Measurements from ENCODE around the gene NCAPG.

The NCAPG gene

GRCh38 chr4:17823871-17824669, 13.3 kb downstream of the NCAPG start:
- TF ChIP-seq SIN3A (IDR thresholded peaks at IDR 0.05; ENCODE audit: borderline replicate concordance, insufficient read depth, low read length) (no peak), FOXP2 (optimal IDR thresholded peaks at IDR 0.05; ENCODE audit: borderline replicate concordance, extremely low read depth, extremely low read length, insufficient read depth) (no peak), REST (IDR thresholded peaks at IDR 0.05; ENCODE audit: insufficient read depth in 1 of 2, low read depth in 2 of 2, low read length in 2 of 2) (no peak), TAF1 (IDR thresholded peaks at IDR 0.05; ENCODE audit: borderline replicate concordance, insufficient read depth, low read length) (no peak), POLR2AphosphoS5 (IDR thresholded peaks at IDR 0.05; ENCODE audit: low read depth, low read length) (no peak)

- TF ChIP-seq SIN3A (IDR thresholded peaks at IDR 0.05; ENCODE audit: borderline replicate concordance, insufficient read depth, low read length), result no peak
- TF ChIP-seq FOXP2 (optimal IDR thresholded peaks at IDR 0.05; ENCODE audit: borderline replicate concordance, extremely low read depth, extremely low read length, insufficient read depth), result no peak
- no peak for TF ChIP-seq POLR2AphosphoS5 (IDR thresholded peaks at IDR 0.05; ENCODE audit: low read depth, low read length)
- no peak for TF ChIP-seq REST (IDR thresholded peaks at IDR 0.05; ENCODE audit: insufficient read depth in 1 of 2, low read depth in 2 of 2, low read length in 2 of 2)
- no peak for TF ChIP-seq TAF1 (IDR thresholded peaks at IDR 0.05; ENCODE audit: borderline replicate concordance, insufficient read depth, low read length)
Observed at GRCh38 chr4:17846266-17846665, 35.5 kb downstream of the NCAPG start.

- TF ChIP-seq REST (IDR thresholded peaks at IDR 0.05; ENCODE audit: insufficient read depth in 1 of 2, low read depth in 2 of 2, low read length in 2 of 2) (no peak), SIN3A (IDR thresholded peaks at IDR 0.05; ENCODE audit: borderline replicate concordance, insufficient read depth, low read length) (no peak), POLR2AphosphoS5 (IDR thresholded peaks at IDR 0.05; ENCODE audit: low read depth, low read length) (no peak), TAF1 (IDR thresholded peaks at IDR 0.05; ENCODE audit: borderline replicate concordance, insufficient read depth, low read length) (no peak), FOXP2 (optimal IDR thresholded peaks at IDR 0.05; ENCODE audit: borderline replicate concordance, extremely low read depth, extremely low read length, insufficient read depth) (no peak)
Observed at GRCh38 chr4:17851959-17852358, 41.2 kb downstream of the NCAPG start.

DNA sequence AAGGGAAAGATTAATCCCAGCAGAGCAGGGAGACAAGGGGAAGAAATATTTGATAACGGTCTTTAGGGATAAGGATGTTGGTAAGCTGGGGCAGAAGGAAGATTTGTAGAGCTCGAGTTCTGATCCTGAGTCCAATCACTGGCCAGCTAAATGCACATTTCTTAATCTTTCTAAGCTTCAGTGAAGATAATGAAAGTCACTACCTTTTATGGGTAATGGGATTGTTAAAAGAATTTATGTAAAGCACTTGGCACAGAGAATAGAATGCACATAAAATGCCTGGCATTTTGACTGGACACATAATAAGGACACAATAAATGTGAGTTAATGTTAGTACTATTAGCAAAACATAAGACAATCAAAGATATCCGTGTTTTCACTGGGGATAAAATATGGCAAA, 43.3 kb downstream of the NCAPG start:
- TF ChIP-seq REST (IDR thresholded peaks at IDR 0.05; ENCODE audit: insufficient read depth in 1 of 2, low read depth in 2 of 2, low read length in 2 of 2), result no peak
- no peak for TF ChIP-seq FOXP2 (optimal IDR thresholded peaks at IDR 0.05; ENCODE audit: borderline replicate concordance, extremely low read depth, extremely low read length, insufficient read depth)
- no peak for TF ChIP-seq POLR2AphosphoS5 (IDR thresholded peaks at IDR 0.05; ENCODE audit: low read depth, low read length)
